Endothelial cell of umbilical vein (primary cell): ENCODE data around the gene COPRS. TPM values are rescaled to one million over a fixed set of nuclear protein-coding genes. Genes with fewer than 3 reads are reported as not detected.

Source experiments
- BruUV-seq: library from RNA; stranded (reverse); fragments of 400-500 nt; replicated peaks from 2 replicates; lab custom pipeline; 2021; lab: Mats Ljungman, UMichigan
- CTCF ChIA-PET: fragments of 300-600, 350-600 bp; sonication (Branson Sonifier 250); formaldehyde crosslinking; loops from one replicate; lab custom pipeline; 2021; ENCODE audit warnings: antibody characterized with exemption, inconsistent platforms; lab: Charles Lee
- POLR2A ChIA-PET: fragments of 300-600, 350-600 bp; sonication (Branson Sonifier 250); formaldehyde crosslinking; loops from one replicate; lab custom pipeline; 2021; ENCODE audit warnings: antibody characterized with exemption, inconsistent platforms; lab: Charles Lee
- DNase-seq: peaks from one replicate; pipeline ENCODE4 v3.0.0-alpha.2; 2011; ENCODE audit warnings: low read depth, low spot score
- FAIRE-seq: peaks from 2 replicates; lab custom pipeline; 2011; peaks lifted over from hg19 to GRCh38; lab: Jason Lieb, UNC
- H2AFZ ChIP-seq: 2 replicates; pipeline ENCODE4 v1.6.0; 2012; ENCODE audit warnings: low read depth, low read length, control low read depth, inconsistent platforms
- H3K27ac ChIP-seq: 2 replicates; pipeline ENCODE4 v1.5.1; 2011; ENCODE audit warnings: low read depth, mild to moderate bottlenecking, control low read depth, low read length, moderate library complexity; ENCODE audit not compliant: insufficient read depth
- H3K27me3 ChIP-seq, 2 experiments: 2 replicates each; pipeline versions ENCODE4 v1.6.0 to v1.6.1; 2011; ENCODE audit warnings: low read length in 2 of 2, mixed read lengths in 1 of 2; ENCODE audit not compliant: control insufficient read depth in 2 of 2, insufficient read depth in 2 of 2
- H3K36me3 ChIP-seq, 2 experiments: 2 replicates in 1 of 2; 3 replicates in 1 of 2; pipeline ENCODE4 v1.5.1; 2011; ENCODE audit warnings: low read length in 2 of 2, mild to moderate bottlenecking in 1 of 2, moderate library complexity in 1 of 2; ENCODE audit not compliant: control insufficient read depth in 2 of 2, insufficient read depth in 2 of 2; ENCODE audit errors: extremely low read depth in 1 of 2
- H3K4me1 ChIP-seq: 3 replicates; pipeline ENCODE4 v1.5.1; 2011; ENCODE audit warnings: mild to moderate bottlenecking, low read length; ENCODE audit not compliant: control insufficient read depth, insufficient read depth; ENCODE audit errors: extremely low read depth
- H3K4me2 ChIP-seq: 2 replicates; pipeline ENCODE4 v1.6.1; 2011; ENCODE audit warnings: low read length, control low read depth, mixed read lengths; ENCODE audit not compliant: insufficient read depth
- H3K4me3 ChIP-seq, 3 experiments: fragments of 200-600 bp in 1 of 3; sonication (generic), shearing (Covaris generic) in 1 of 3; replicated peaks in 1 of 3; 2 replicates each; pipeline ENCODE4 v1.5.1; 2011 to 2016; ENCODE audit warnings: control low read depth in 3 of 3, low read length in 3 of 3, mild to moderate bottlenecking in 2 of 3, inconsistent platforms in 1 of 3, low read depth in 1 of 3, moderate library complexity in 1 of 3; ENCODE audit not compliant: insufficient read depth in 1 of 3
- H3K79me2 ChIP-seq: 2 replicates; pipeline ENCODE4 v1.6.0; 2012; ENCODE audit warnings: low read length, inconsistent platforms; ENCODE audit not compliant: control insufficient read depth, insufficient read depth
- H3K9ac ChIP-seq: replicated peaks from 2 replicates; pipeline ENCODE3; 2011; ENCODE audit warnings: low read length, control low read depth; ENCODE audit not compliant: insufficient read depth; ENCODE audit errors: extremely low read depth
- H3K9me1 ChIP-seq: replicated peaks from 3 replicates; pipeline ENCODE4 v1.6.0; 2011; ENCODE audit warnings: mild to moderate bottlenecking, low read length; ENCODE audit not compliant: control insufficient read depth, insufficient read depth; ENCODE audit errors: extremely low read depth
- H3K9me3 ChIP-seq: replicated peaks from 2 replicates; pipeline ENCODE4 v1.5.1; 2012; ENCODE audit warnings: low read length, inconsistent platforms; ENCODE audit not compliant: control insufficient read depth, insufficient read depth
- H4K20me1 ChIP-seq: replicated peaks from 2 replicates; pipeline ENCODE3; 2011; ENCODE audit warnings: mild to moderate bottlenecking, low read length; ENCODE audit not compliant: control insufficient read depth, insufficient read depth; ENCODE audit errors: extremely low read depth
- EZH2 ChIP-seq: IDR thresholded peaks from 2 replicates; pipeline ENCODE4 v1.6.1; 2012; ENCODE audit warnings: borderline replicate concordance, low read depth, mild to moderate bottlenecking, moderate library complexity, low read length, inconsistent platforms; ENCODE audit not compliant: severe bottlenecking
- FOS ChIP-seq: IDR thresholded peaks from 2 replicates; pipeline ENCODE4 v1.6.1; 2011; ENCODE audit warnings: mild to moderate bottlenecking, low read length, moderate library complexity, borderline replicate concordance; ENCODE audit not compliant: insufficient read depth
- GATA2 ChIP-seq: IDR thresholded peaks from 2 replicates; pipeline ENCODE4 v1.7.0; 2011; ENCODE audit warnings: low read depth, mild to moderate bottlenecking, moderate library complexity, mixed read lengths, low read length; ENCODE audit not compliant: insufficient read length, insufficient read depth
- JUN ChIP-seq: IDR thresholded peaks from 2 replicates; pipeline ENCODE4 v1.6.1; 2011; ENCODE audit warnings: borderline replicate concordance, low read depth; ENCODE audit not compliant: insufficient read length, insufficient read depth
- MAX ChIP-seq: IDR thresholded peaks from 2 replicates; pipeline ENCODE4 v1.6.1; 2011; ENCODE audit not compliant: insufficient read depth, insufficient read length
- MYC ChIP-seq: IDR thresholded peaks from one replicate; pipeline ENCODE4 v1.6.1; 2011; ENCODE audit warnings: mild to moderate bottlenecking, low read depth, low read length
- POLR2A ChIP-seq: IDR thresholded peaks from 2 replicates; pipeline ENCODE4 v1.6.1; 2012; ENCODE audit warnings: low read depth, mild to moderate bottlenecking, control low read depth, low read length
- POLR2AphosphoS5 ChIP-seq: IDR thresholded peaks from 2 replicates; pipeline ENCODE4 v1.6.1; 2012; ENCODE audit warnings: low read depth, mild to moderate bottlenecking, control low read depth, low read length, moderate library complexity; ENCODE audit not compliant: insufficient read depth
- dilution Hi-C: fragments of 300-500 bp; cut with MboI; formaldehyde crosslinking; loops from one replicate; pipeline ENCODE4 v1.15.0; 2019; ENCODE audit warnings: low sequenced_read_pairs; ENCODE audit not compliant: extremely low pct_ligation_motif_present
- intact Hi-C: fragments of 100-400 bp; cut with micrococcal nuclease; formaldehyde crosslinking; loops from one replicate; pipeline ENCODE4 v1.10.0; 2022
- polyA plus RNA-seq, 4 experiments: library from polyadenylated mRNA; depleted of rRNA in 3 of 4; stranded (reverse) in 3 of 4; unstranded in 1 of 4; fragments of >200 nt; gene quantifications; 2 replicates each; pipeline versions ENCODE4 v1.2.1 to v1.2.3, GENCODE V29; 2011 to 2012; ENCODE audit warnings: missing spikeins in 1 of 4
- total RNA-seq: library from RNA; stranded (reverse); gene quantifications from 2 replicates; pipeline ENCODE4 v1.2.3, GENCODE V29; 2021
- TF ChIP-seq, protein P1 (sequence below), 2 donors: IDR thresholded peaks; 1 replicate in 1 of 2; 2 replicates in 1 of 2; pipeline ENCODE4 v1.5.1; 2011; ENCODE audit warnings: low read length in 2 of 2, mild to moderate bottlenecking in 2 of 2, moderate library complexity in 2 of 2, control low read depth in 1 of 2, inconsistent platforms in 1 of 2, low read depth in 1 of 2; ENCODE audit not compliant: insufficient read depth in 1 of 2; ENCODE audit errors: extremely low read depth in 1 of 2

COPRS gene
- total and polyA plus RNA-seq, 2 donors (not counting 3 experiments of a cell fraction or from before 2014, with no cell fraction given) = 43.1 to 48.0 TPM

- Histone ChIP-seq H3K9ac (no peak overlapping the region), H2AFZ (peak overlapping the region; percentile 41), H3K4me3 (no peak overlapping the region), H3K9me1 (no peaks in the 10 kb centered on the region), H4K20me1 (no peaks in the 10 kb centered on the region), H3K4me2 (no peak overlapping the region), H3K9me3 (no peaks in the 10 kb centered on the region), H3K36me3 (peaks cover 0 to 6% of the 10 kb centered on the region in 2 experiments), H3K27me3 (peaks cover 3 to 8% of the 10 kb centered on the region in 2 experiments), H3K79me2 (peaks cover 17% of the 10 kb centered on the region), H3K27ac (no peak overlapping the region), H3K4me1 (peaks cover 5% of the 10 kb centered on the region)
- BruUV-seq = no TSS peak
- POLR2A ChIA-PET = no interaction called here
- CTCF ChIA-PET = interaction anchor here (2.0 to 2.7 kb wide), 5 partner anchors 10 to 465 kb away, joined by 7 to 15 read pairs (median 12); no protein-coding TSS in a partner anchor
- DNase-seq (no peak), FAIRE-seq (no peak)
- intact Hi-C loops = no loop called here
- dilution Hi-C loops = no loop called here
- TF ChIP-seq POLR2A (no peak), MYC (no peak), JUN (no peak), FOS (no peak), EZH2 (no peak), POLR2AphosphoS5 (no peak), MAX (no peak), GATA2 (no peak)
- TF ChIP-seq, protein P1, sequence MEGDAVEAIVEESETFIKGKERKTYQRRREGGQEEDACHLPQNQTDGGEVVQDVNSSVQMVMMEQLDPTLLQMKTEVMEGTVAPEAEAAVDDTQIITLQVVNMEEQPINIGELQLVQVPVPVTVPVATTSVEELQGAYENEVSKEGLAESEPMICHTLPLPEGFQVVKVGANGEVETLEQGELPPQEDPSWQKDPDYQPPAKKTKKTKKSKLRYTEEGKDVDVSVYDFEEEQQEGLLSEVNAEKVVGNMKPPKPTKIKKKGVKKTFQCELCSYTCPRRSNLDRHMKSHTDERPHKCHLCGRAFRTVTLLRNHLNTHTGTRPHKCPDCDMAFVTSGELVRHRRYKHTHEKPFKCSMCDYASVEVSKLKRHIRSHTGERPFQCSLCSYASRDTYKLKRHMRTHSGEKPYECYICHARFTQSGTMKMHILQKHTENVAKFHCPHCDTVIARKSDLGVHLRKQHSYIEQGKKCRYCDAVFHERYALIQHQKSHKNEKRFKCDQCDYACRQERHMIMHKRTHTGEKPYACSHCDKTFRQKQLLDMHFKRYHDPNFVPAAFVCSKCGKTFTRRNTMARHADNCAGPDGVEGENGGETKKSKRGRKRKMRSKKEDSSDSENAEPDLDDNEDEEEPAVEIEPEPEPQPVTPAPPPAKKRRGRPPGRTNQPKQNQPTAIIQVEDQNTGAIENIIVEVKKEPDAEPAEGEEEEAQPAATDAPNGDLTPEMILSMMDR (IDR thresholded peaks at IDR 0.05; ENCODE audit: extremely low read depth in 1 of 2, insufficient read depth in 1 of 2, low read depth in 1 of 2, low read length in 2 of 2) = no peak
Observed at GRCh38 chr17:31902693-31903092, 43.6 kb upstream of the COPRS start.
